LoVo (cell line): ENCODE data around the gene HNRNPA2B1.

ENCODE experiments used
- DNase-seq: peaks from one replicate; pipeline ENCODE4 v3.0.0-alpha.2; 2016; ENCODE audit warnings: low spot score

The HNRNPA2B1 gene

GRCh38 chr7:26147030-26147429, 53.5 kb downstream of the HNRNPA2B1 start:
- DNase-seq, result no peak

GRCh38 chr7:26145238-26145637, 55.3 kb downstream of the HNRNPA2B1 start:
- no peak for DNase-seq

GRCh38 chr7:26144184-26145080, 56.1 kb downstream of the HNRNPA2B1 start:
- no peak for DNase-seq

GRCh38 chr7:26143298-26144048, 57.1 kb downstream of the HNRNPA2B1 start:
- DNase-seq, result no peak

- no peak for DNase-seq
Measured at GRCh38 chr7:26141077-26141476, 59.5 kb downstream of the HNRNPA2B1 start.

- no peak for DNase-seq
Measured at GRCh38 chr7:26140380-26140779, 60.2 kb downstream of the HNRNPA2B1 start.
